ENCODE measurements around the gene SPTBN4.
"Not testable (repeated sequence)": the region's sequence is repeated elsewhere in the genome, so short reads cannot be mapped to it uniquely, and the experiment has no call there.

SPTBN4 gene

GRCh38 chr19:40466985-40467734 is at the start of gene SPTBN4:
SPTBN4 (plus strand) TSS chr19:40467001; CDS start chr19:40472622, 5,621 bp downstream.
- no peak for DNase-seq (ENCODE audit: low read depth, low spot score)

- DNase-seq (ENCODE audit: low read depth, low spot score): no peak
Measured at GRCh38 chr19:40417643-40417981, 49.2 kb upstream of the SPTBN4 start.

- no peak for DNase-seq (ENCODE audit: low read depth, low spot score)
Measured at GRCh38 chr19:40418040-40418439, 48.8 kb upstream of the SPTBN4 start.

- DNase-seq (ENCODE audit: low read depth, low spot score): no peak
Measured at GRCh38 chr19:40419066-40419612, 47.7 kb upstream of the SPTBN4 start.

GRCh38 chr19:40419780-40420179 is 47.0 kb upstream of the SPTBN4 start:
- DNase-seq (ENCODE audit: low read depth, low spot score): no peak

GRCh38 chr19:40420451-40420765 is 46.4 kb upstream of the SPTBN4 start:
- DNase-seq (ENCODE audit: low read depth, low spot score): no peak

GRCh38 chr19:40420766-40421765 is 45.7 kb upstream of the SPTBN4 start:
- no peak for DNase-seq (ENCODE audit: low read depth, low spot score)

GRCh38 chr19:40421993-40422747 is 44.6 kb upstream of the SPTBN4 start:
- no peak for DNase-seq (ENCODE audit: low read depth, low spot score)

- no peak for DNase-seq (ENCODE audit: low read depth, low spot score)
Measured at GRCh38 chr19:40422748-40423566, 43.8 kb upstream of the SPTBN4 start.

- DNase-seq (ENCODE audit: low read depth, low spot score): no peak
Measured at GRCh38 chr19:40423938-40424337, 42.9 kb upstream of the SPTBN4 start.

- no peak for DNase-seq (ENCODE audit: low read depth, low spot score)
Measured at GRCh38 chr19:40424637-40425449, 42.0 kb upstream of the SPTBN4 start.

- DNase-seq (ENCODE audit: low read depth, low spot score): peak; percentile 99
Measured at GRCh38 chr19:40425450-40426287, 41.1 kb upstream of the SPTBN4 start, which contains the start of gene SERTAD1. SERTAD1 (minus strand) TSS chr19:40425992; CDS start chr19:40423546, 2,446 bp downstream.

GRCh38 chr19:40428197-40428596 is 38.6 kb upstream of the SPTBN4 start:
- DNase-seq (ENCODE audit: low read depth, low spot score): not testable (repeated sequence)

GRCh38 chr19:40430242-40430641 is 36.6 kb upstream of the SPTBN4 start:
- DNase-seq (ENCODE audit: low read depth, low spot score): not testable (repeated sequence)

GRCh38 chr19:40431698-40432097 is 35.1 kb upstream of the SPTBN4 start:
- no peak for DNase-seq (ENCODE audit: low read depth, low spot score)

GRCh38 chr19:40432760-40433159 is 34.0 kb upstream of the SPTBN4 start:
- DNase-seq (ENCODE audit: low read depth, low spot score): not testable (repeated sequence)

GRCh38 chr19:40433391-40434216 is 33.2 kb upstream of the SPTBN4 start:
- DNase-seq (ENCODE audit: low read depth, low spot score): peak; percentile 38

GRCh38 chr19:40438284-40438683 is 28.5 kb upstream of the SPTBN4 start:
- no peak for DNase-seq (ENCODE audit: low read depth, low spot score)
